Stomach (tissue), 4 donors: ENCODE results near the gene SORL1.

Source experiments
- CTCF ChIP-seq, 7 experiments: fragments of 450-650 bp in 4 of 7; fragments of 200-600 bp in 3 of 7; sonication (generic) in 3 of 7; IDR thresholded peaks; one replicate each; pipeline ENCODE4 v1.5.1; 2016 to 2019; ENCODE audit warnings: antibody characterized with exemption in 7 of 7, control low read depth in 2 of 7, mild to moderate bottlenecking in 1 of 7
- EP300 ChIP-seq: sonication (generic); formaldehyde crosslinking; IDR thresholded peaks from one replicate; pipeline ENCODE4 v1.6.1; 2017; ENCODE audit warnings: antibody characterized with exemption
- POLR2A ChIP-seq, 4 donors: fragments of 450-650 bp; IDR thresholded peaks; one replicate each; pipeline ENCODE4 v1.6.1; 2016; ENCODE audit warnings: antibody characterized with exemption in 4 of 4, control low read depth in 2 of 4, mild to moderate bottlenecking in 1 of 4, moderate library complexity in 1 of 4

DNA sequence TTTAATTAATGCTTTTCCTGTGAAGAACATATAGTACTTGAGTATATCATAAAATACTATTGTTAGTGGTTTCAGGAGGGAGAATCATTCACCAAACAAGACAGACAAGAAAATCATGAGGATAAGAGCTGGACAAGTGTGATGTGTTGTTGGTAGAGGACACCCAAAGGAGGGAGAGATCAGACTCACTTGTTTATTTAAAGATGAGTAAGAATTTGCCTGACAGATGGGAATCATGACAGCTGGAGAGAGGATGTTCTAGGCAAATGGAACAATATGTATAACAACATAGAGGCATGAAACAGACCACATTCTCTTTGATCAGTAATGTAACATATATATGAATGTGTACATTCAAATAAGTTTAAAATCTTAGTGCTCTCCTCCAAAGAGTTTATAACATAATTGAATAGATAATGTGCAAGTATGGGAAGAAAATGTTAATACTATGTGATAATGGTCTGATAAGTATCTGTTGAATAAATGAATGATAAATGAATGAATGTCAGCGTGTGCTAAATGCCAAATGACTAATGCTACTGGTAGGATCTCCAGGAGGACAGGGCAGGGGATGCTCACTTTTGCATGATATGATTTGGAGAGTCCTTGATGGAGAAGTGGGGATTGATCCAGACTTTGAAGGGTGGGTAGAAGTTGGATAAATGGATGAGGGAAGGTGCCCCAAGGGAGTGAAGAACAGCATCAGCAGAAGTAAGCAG is 229.6 kb downstream of the SORL1 start:
- TF ChIP-seq CTCF (IDR thresholded peaks at IDR 0.05) (no peak), POLR2A (IDR thresholded peaks at IDR 0.05) (no peak), EP300 (no peak)
